Measurements from ENCODE around the gene KLC4. TPM values are rescaled to one million over a fixed set of nuclear protein-coding genes. Genes with fewer than 3 reads are reported as not detected.
A peak's percentile ranks its signal among the peaks of the same experiment; 100 is the strongest.

The KLC4 gene
- polyA plus RNA-seq, 1 experiment = 16.8 TPM

DNA sequence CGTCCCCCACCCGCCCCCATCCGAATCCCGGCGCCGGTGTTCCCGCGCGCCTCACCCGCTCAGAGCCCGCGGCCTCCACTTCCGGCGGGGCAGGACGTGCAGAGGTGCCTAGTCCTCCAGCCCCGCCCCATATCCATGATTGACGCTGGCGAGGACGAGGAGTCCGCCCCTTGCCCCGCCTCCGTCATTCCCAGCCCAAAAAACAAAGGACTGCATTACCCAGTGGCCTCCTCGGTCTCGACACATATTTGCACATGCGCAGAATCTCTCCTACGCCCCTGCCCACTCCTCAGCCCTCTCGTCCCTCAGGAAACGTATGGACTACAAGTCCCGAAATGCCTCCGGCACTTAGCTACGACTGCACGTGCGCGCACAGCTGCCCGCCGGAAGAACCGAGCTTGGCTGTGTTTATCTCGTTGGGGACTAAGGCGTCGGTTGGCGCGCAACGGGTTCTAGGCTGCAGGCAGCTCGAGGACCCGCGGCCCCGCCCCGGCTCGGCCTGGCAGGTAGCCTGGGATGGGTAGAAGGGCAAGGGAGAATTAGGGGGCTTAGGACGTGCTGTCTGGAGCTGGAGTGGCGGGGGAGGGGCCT is 45.5 kb upstream of the KLC4 start, which contains the start of the genes KLHDC3 and MEA1:
Gene KLHDC3, plus strand, starts transcription at position 407 of the 591 bp plus-strand sequence. CDS start 2,944 bp downstream, outside the sequence.
Gene MEA1, minus strand, starts transcription at position 104 of the 591 bp plus-strand sequence. CDS start 133 bp downstream, outside the sequence.
- peak; percentile 100 for DNase-seq (ENCODE audit: low read depth)
- Histone ChIP-seq H3K36me3 (ENCODE audit: control insufficient read depth, insufficient read depth, low read length) (peaks cover 20% of the 10 kb centered on the region), H3K27me3 (ENCODE audit: control insufficient read depth, insufficient read depth, low read length) (no peaks in the 10 kb centered on the region), H3K4me3 (ENCODE audit: low read depth, low read length) (peak within 1 kb of the TSS; percentile 97)
- TF ChIP-seq, protein P1, sequence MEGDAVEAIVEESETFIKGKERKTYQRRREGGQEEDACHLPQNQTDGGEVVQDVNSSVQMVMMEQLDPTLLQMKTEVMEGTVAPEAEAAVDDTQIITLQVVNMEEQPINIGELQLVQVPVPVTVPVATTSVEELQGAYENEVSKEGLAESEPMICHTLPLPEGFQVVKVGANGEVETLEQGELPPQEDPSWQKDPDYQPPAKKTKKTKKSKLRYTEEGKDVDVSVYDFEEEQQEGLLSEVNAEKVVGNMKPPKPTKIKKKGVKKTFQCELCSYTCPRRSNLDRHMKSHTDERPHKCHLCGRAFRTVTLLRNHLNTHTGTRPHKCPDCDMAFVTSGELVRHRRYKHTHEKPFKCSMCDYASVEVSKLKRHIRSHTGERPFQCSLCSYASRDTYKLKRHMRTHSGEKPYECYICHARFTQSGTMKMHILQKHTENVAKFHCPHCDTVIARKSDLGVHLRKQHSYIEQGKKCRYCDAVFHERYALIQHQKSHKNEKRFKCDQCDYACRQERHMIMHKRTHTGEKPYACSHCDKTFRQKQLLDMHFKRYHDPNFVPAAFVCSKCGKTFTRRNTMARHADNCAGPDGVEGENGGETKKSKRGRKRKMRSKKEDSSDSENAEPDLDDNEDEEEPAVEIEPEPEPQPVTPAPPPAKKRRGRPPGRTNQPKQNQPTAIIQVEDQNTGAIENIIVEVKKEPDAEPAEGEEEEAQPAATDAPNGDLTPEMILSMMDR (IDR thresholded peaks at IDR 0.05; ENCODE audit: insufficient read depth, low read depth, low read length) = no peak
- ChIA-PET CTCF (interaction anchor here (0.6 to 2.3 kb wide), 5 partner anchors 11 to 216 kb away, joined by 3 to 8 read pairs (median 5); partner anchors contain the start of genes CUL7 and DNPH1), POLR2A (interaction anchor here (0.9 kb wide), 1 partner anchor 40 kb away, joined by 5 read pairs; the partner anchor contains the start of gene CUL7)

DNA sequence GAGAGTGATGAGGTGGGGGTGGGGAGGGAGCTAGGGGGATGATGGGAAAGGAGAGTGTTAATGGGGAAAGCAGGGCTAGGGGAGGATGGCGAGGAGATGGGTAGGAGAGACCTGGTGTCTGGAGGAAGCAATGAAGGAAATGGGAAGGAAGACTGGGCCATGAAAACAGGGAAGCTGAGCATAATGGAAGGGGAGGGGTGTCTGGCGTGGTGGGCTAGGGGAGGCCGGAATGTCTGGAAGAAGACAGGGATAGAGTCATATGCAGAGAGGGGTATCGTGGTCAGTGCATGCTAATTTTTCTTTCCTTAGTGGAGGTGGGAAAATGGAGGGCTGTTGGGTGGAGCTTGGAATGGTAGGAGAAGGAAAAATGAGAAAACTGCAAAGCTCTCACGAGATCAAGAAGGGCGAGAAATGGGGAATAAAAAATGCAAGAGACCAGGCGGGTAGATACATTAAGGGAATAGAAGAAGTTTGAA is 45.0 kb upstream of the KLC4 start:
- CTCF ChIA-PET = interaction anchor here (2.1 to 2.3 kb wide), 3 partner anchors 22 to 215 kb away, joined by 5 to 8 read pairs (median 5); partner anchors contain the start of genes CUL7 and DNPH1
- no peak for DNase-seq (ENCODE audit: low read depth)
- TF ChIP-seq, protein P1 (IDR thresholded peaks at IDR 0.05; ENCODE audit: insufficient read depth, low read depth, low read length) = no peak
- Histone ChIP-seq H3K27me3 (ENCODE audit: control insufficient read depth, insufficient read depth, low read length) (no peaks in the 10 kb centered on the region), H3K36me3 (ENCODE audit: control insufficient read depth, insufficient read depth, low read length) (peaks cover 22% of the 10 kb centered on the region), H3K4me3 (ENCODE audit: low read depth, low read length) (peak overlapping the region; percentile 97)
- POLR2A ChIA-PET = interaction anchor here (0.9 kb wide), 1 partner anchor 39 kb away, joined by 5 read pairs; the partner anchor contains the start of gene CUL7

DNA sequence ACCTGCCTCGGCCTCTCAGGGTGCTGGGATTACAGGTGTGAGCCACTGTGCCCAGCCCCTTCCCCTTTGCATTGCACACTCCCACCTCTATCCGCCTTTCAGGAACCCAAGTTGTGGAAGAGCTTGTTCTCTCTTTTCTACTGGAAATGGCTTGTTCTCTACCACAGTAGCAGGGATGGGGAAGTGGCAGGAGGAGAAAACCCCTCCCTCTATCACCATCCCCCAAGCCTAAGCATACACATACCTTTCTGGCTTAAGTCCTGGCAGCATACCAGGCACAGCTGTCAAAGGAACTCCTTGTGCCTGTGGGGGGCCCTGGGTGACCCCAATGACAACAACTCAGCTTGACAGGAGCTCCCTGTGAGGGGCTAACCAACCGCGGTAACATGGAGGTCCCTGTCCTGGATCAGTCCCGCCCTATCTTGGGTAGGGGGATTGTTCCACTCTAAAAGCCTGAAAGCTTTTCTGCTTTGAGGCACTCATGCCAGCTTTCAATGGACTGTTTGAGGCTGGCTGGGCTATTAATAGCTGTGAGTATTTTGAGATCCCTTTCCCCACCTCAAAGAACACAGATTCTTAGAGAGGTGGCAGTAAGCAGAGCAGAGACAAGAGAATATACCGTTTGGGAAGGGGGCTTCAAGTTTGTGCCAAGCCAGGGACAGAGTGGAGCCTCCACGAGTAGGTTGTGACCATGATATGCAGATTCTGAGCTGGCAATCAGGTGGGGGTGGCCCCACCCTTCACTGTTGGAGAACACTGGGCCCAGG is 43.1 kb upstream of the KLC4 start:
- CTCF ChIA-PET = interaction anchor here (0.6 to 1.0 kb wide), 3 partner anchors 53 to 134 kb away, joined by 3 to 5 read pairs (median 3); no protein-coding TSS in a partner anchor
- Histone ChIP-seq H3K4me3 (ENCODE audit: low read depth, low read length) (no peak overlapping the region), H3K27me3 (ENCODE audit: control insufficient read depth, insufficient read depth, low read length) (no peaks in the 10 kb centered on the region), H3K36me3 (ENCODE audit: control insufficient read depth, insufficient read depth, low read length) (peaks cover 19% of the 10 kb centered on the region)
- DNase-seq (ENCODE audit: low read depth) = no peak
- POLR2A ChIA-PET = no interaction called here
- TF ChIP-seq, protein P1 (IDR thresholded peaks at IDR 0.05; ENCODE audit: insufficient read depth, low read depth, low read length) = no peak

- no peak for DNase-seq (ENCODE audit: low read depth)
- TF ChIP-seq, protein P1 (IDR thresholded peaks at IDR 0.05; ENCODE audit: insufficient read depth, low read depth, low read length) = no peak
- H3K36me3 ChIP-seq (ENCODE audit: control insufficient read depth, insufficient read depth, low read length) = peaks cover 19% of the 10 kb centered on the region
- H3K4me3 ChIP-seq (ENCODE audit: low read depth, low read length) = no peak overlapping the region
- CTCF ChIA-PET = interaction anchor here (1.0 kb wide), 1 partner anchor 54 kb away, joined by 3 read pairs; no protein-coding TSS in a partner anchor
- no peaks in the 10 kb centered on the region for H3K27me3 ChIP-seq (ENCODE audit: control insufficient read depth, insufficient read depth, low read length)
- POLR2A ChIA-PET = no interaction called here
Observed at GRCh38 chr6:43016943-43017334, 42.5 kb upstream of the KLC4 start.

GRCh38 chr6:43019152-43019551 is 40.3 kb upstream of the KLC4 start:
- H3K4me3 ChIP-seq (ENCODE audit: low read depth, low read length) = no peak overlapping the region
- no peak for DNase-seq (ENCODE audit: low read depth)
- H3K36me3 ChIP-seq (ENCODE audit: control insufficient read depth, insufficient read depth, low read length) = peaks cover 19% of the 10 kb centered on the region
- ChIA-PET CTCF (no interaction called here), POLR2A (no interaction called here)
- TF ChIP-seq, protein P1 (IDR thresholded peaks at IDR 0.05; ENCODE audit: insufficient read depth, low read depth, low read length) = no peak
- H3K27me3 ChIP-seq (ENCODE audit: control insufficient read depth, insufficient read depth, low read length) = no peaks in the 10 kb centered on the region

All from BJ (cell line).